ENCODE data around the gene CKMT2. TPM values are rescaled to one million over a fixed set of nuclear protein-coding genes. Genes with fewer than 3 reads are reported as not detected.

The CKMT2 gene
- total RNA-seq, 1 donor from 2014 or later, result 5.8 TPM

DNA sequence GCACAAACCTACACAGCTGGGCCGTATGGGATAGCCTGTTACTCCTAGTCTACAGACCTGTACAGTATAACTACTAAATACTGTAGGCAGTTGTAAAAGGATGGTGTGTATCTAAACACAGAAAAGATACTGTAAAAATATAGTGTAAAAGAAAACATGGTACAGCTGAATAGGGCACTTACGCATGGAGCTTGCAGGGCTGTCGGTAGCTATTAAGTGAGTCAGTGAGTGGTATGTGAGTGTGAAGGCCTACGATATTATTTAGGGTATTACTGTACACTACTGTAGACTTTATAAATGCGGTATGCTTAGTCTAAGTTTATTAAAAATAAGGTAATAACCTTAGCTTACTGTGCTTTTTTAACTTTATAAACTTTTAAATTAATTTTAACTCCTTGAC is 69.5 kb downstream of the CKMT2 start:
- no peak for DNase-seq (ENCODE audit: low read depth)

DNA sequence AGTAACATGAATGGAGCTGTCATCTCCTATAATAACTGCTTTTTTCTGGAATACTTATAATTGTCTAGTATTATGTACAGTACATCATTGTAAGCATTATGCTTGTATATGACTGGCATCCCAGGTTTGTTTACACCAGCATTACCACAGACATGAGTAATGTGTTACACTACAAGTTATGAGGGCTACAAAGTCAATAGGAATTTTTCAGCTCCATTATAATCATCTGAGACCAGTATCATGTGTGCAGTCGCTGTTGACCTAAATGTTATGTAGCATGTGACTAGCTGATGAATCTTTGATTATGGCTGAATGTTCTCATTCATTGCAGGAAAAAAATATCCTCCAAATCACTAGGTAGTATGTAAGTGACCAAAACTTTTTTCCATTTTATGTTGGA is 70.4 kb downstream of the CKMT2 start:
- DNase-seq (ENCODE audit: low read depth), result no peak

DNA sequence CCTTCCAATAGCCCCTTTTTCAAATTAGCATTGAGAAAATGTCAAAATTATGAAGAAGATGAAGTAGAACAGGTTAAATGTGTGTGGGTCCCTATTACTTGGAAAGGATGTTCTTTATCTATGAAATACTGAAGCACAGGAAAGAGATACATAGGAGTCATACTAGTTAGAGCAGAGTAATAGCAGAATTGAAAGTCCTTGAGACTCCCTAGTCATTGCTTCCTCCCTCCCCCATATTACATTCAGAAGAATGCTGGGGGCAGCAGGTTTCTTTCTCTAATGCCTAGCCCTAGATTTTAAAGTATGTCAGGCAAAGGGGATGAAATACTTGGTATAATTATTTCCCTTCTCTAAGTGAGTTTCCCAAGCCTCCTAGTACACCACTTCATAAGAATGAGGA is 72.7 kb downstream of the CKMT2 start:
- no peak for DNase-seq (ENCODE audit: low read depth)

DNA sequence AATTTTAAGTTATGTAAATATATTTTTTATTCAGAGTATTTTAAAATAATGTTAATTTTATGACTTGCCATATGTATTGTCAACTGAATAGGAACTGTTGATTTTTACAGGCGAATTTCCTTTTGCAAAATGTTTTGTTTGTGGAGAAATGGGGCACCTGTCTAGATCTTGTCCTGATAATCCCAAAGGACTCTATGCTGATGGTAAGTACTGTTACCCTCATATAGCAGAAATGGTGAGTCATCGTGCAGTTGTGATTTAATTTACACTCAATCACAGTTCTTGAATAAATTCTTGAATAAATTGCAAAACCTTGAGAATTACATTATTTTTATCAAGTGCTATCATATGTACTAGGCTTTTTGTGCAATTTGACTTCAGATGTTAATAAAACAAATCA is 75.7 kb downstream of the CKMT2 start:
- DNase-seq (ENCODE audit: low read depth), result no peak

DNA sequence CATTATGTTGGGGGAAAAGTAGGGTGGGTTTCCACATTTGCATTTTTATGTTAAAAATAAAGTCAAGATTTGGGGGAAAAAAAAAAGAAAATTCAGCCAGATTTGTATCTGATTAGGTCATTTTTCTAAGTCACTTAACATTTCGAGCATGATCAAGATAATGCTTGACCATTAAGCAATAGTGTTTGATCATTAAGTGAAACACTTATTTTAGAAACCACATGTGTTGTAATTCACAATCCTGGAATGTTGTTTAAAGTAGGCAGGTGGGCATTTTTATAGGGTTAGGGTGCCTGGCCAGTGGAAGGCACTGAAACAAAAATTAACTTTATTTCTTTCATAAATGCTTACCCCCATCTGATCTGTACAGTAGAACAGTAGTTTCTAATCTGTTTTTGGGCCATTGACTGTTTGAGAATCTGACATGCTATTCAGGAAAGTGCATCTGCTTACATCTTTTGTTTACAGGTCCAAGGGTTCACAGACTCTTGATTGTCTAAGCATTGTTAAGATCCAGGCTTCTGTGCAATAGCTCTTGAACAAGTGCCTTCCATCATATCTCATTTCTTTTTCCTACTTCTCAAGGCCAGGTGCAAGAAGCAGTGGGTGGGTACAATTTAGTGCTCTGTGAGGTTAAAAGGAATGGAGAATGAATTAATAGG is 77.4 kb downstream of the CKMT2 start:
- no peak for DNase-seq (ENCODE audit: low read depth)

DNA sequence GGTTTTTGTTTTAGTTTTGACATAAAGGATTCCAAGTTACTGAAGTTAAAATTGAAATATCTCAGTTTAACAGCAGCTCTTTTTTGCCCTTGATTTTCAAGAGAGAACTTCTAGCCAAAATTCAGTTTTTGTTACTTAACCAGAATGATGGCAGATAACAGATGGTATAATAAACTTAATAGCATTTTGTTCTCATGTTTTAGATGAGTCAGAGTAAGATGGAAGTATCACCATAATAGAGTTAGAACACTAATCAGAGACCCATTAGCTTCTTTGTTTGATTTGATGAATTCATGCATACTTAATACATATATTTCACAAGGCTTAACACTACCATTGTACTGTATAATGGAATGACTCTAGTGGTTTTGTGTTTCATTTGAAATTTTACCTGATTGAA is 80.2 kb downstream of the CKMT2 start:
- no peak for DNase-seq (ENCODE audit: low read depth)

DNA sequence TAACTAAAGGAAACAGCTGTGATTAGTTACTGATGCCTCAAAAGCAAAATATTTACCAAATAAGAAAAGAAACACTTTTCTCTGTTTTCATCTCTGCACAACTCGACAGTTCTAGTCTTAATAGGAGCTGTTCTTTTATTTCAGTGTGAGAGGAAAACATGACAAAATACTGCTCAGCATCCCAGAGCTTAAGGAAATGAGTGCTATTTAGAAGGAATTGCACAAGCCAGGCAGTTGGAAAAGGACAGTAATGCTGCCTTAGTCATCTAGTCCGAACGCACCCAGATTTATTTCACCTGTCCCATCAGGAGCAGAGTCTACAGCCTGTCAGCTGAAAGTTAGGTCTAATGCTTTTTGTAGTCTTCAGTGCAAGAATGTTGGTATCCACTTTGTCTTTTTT is 80.6 kb downstream of the CKMT2 start:
- DNase-seq (ENCODE audit: low read depth), result peak; percentile 18

DNA sequence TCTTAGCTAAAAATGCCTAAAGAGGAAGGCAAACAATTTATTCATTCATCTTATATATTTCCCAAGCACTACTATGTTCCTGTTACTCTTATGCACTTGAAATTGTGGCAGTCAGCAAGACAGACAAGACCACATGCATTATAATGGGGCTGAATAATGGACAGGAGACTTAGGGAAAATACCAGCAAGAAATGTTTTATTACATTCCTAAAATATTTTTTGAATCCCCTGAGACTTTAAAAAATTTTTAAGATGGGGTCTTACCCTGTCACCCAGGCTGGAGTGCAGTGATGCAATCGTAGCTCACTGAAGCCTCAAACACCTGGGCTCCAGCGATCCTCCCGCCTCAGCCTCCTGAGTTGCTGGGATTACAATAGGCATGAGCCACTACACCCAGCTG is 81.5 kb downstream of the CKMT2 start:
- DNase-seq (ENCODE audit: low read depth), result no peak

DNA sequence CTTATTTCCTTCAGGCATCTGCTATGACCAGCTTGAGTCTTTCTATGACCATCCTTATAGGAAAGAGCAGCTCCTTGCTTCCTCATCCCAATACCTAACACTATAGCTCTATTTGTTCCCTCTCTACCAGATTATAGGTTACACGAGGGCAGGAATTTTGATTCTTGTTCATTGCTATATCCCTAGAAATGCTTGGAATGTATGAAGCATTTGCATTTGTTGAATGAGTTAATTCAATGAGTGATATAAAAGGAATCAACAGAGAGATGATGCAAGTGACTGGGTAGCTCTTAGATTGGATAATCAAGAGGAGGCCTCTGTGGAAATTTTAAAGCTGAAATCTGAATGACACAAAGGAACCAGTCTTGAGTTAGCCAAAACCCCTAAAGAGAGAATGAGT is 82.2 kb downstream of the CKMT2 start:
- no peak for DNase-seq (ENCODE audit: low read depth)

DNA sequence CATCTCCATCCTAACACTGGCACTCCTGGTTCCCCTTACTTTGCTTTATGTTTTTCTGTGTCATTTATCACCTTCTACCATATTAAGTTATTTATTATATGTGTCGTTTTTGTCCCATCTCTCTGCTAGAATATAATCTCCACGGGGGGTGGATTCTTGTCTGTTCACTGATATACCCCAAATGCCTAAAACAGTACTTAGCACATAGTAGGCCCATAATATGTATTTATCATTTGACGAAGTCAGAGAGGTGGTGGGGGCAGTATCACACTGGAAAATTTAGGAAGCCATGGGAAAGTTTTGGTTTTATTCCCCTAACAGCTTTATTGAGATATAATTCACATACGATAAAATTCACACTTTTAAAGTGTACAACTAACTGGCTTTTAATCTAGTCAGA is 82.7 kb downstream of the CKMT2 start:
- no peak for DNase-seq (ENCODE audit: low read depth)

Other genes starting within 250 kb of the CKMT2 start
- gene ZCCHC9, start 68.3 kb downstream of the CKMT2 start, total RNA-seq, result 20.7 and 24.6 TPM in 2 replicates
- gene ACOT12, start 160.8 kb downstream of the CKMT2 start, total RNA-seq, result not detected in 2 replicates